IPS-18a (cell line): Measurements from ENCODE around the gene BLOC1S6.
A peak's percentile ranks its signal among the peaks of the same experiment; 100 is the strongest.

Experiments
- H3K27ac ChIP-seq: one replicate; pipeline ENCODE4 v1.5.1; 2013; ENCODE audit warnings: low read length
- H3K27me3 ChIP-seq: one replicate; pipeline ENCODE4 v1.6.1; 2013; ENCODE audit warnings: mild to moderate bottlenecking, low read length; ENCODE audit not compliant: control insufficient read depth, insufficient read depth
- H3K36me3 ChIP-seq: one replicate; pipeline ENCODE4 v1.6.1; 2013; ENCODE audit warnings: low read depth, low read length; ENCODE audit not compliant: control insufficient read depth
- H3K4me1 ChIP-seq: one replicate; pipeline ENCODE4 v1.6.1; 2013; ENCODE audit warnings: low read depth, low read length; ENCODE audit not compliant: control insufficient read depth
- H3K4me3 ChIP-seq: one replicate; pipeline ENCODE4 v1.5.1; 2013; ENCODE audit warnings: low read length
- H3K9ac ChIP-seq: one replicate; pipeline ENCODE4 v1.6.1; 2013; ENCODE audit warnings: mild to moderate bottlenecking, low read length, moderate library complexity
- H3K9me3 ChIP-seq: one replicate; pipeline ENCODE4 v1.6.1; 2013; ENCODE audit warnings: low read depth, low read length; ENCODE audit not compliant: control insufficient read depth

BLOC1S6 gene

GRCh38 chr15:45555934-45556608 is 31.1 kb upstream of the BLOC1S6 start:
- H3K4me3 ChIP-seq, result no peak overlapping the region
- H3K36me3 ChIP-seq, result no peaks in the 10 kb centered on the region
- no peak overlapping the region for H3K27ac ChIP-seq
- H3K27me3 ChIP-seq, result peaks cover 8% of the 10 kb centered on the region
- H3K9me3 ChIP-seq, result no peaks in the 10 kb centered on the region
- H3K4me1 ChIP-seq, result no peaks in the 10 kb centered on the region
- H3K9ac ChIP-seq, result no peak overlapping the region

GRCh38 chr15:45572617-45573016 is 14.6 kb upstream of the BLOC1S6 start:
- Histone ChIP-seq H3K27ac (no peak overlapping the region), H3K9me3 (no peaks in the 10 kb centered on the region), H3K4me3 (no peak overlapping the region), H3K27me3 (no peaks in the 10 kb centered on the region), H3K4me1 (no peaks in the 10 kb centered on the region), H3K9ac (no peak overlapping the region), H3K36me3 (no peaks in the 10 kb centered on the region)

GRCh38 chr15:45573961-45574629 is 13.1 kb upstream of the BLOC1S6 start:
- H3K27me3 ChIP-seq, result no peaks in the 10 kb centered on the region
- H3K4me1 ChIP-seq, result no peaks in the 10 kb centered on the region
- H3K4me3 ChIP-seq, result peak overlapping the region; percentile 36
- H3K36me3 ChIP-seq, result no peaks in the 10 kb centered on the region
- no peak overlapping the region for H3K27ac ChIP-seq
- no peaks in the 10 kb centered on the region for H3K9me3 ChIP-seq
- no peak overlapping the region for H3K9ac ChIP-seq

- Histone ChIP-seq H3K9ac (no peak overlapping the region), H3K4me3 (no peak overlapping the region), H3K4me1 (peaks cover 10% of the 10 kb centered on the region), H3K36me3 (no peaks in the 10 kb centered on the region), H3K9me3 (no peaks in the 10 kb centered on the region), H3K27ac (no peak overlapping the region), H3K27me3 (no peaks in the 10 kb centered on the region)
These were observed 5.3 kb upstream of the BLOC1S6 start for GRCh38 chr15:45581919-45582318.

- H3K9me3 ChIP-seq, result no peaks in the 10 kb centered on the region
- H3K27ac ChIP-seq, result no peak overlapping the region
- H3K4me3 ChIP-seq, result no peak overlapping the region
- H3K36me3 ChIP-seq, result no peaks in the 10 kb centered on the region
- H3K27me3 ChIP-seq, result no peaks in the 10 kb centered on the region
- no peak overlapping the region for H3K9ac ChIP-seq
- peaks cover 17% of the 10 kb centered on the region for H3K4me1 ChIP-seq
These were observed 3.2 kb upstream of the BLOC1S6 start for GRCh38 chr15:45583731-45584639.

- H3K36me3 ChIP-seq, result no peaks in the 10 kb centered on the region
- H3K27me3 ChIP-seq, result no peaks in the 10 kb centered on the region
- H3K4me3 ChIP-seq, result no peak overlapping the region
- peaks cover 17% of the 10 kb centered on the region for H3K4me1 ChIP-seq
- no peak overlapping the region for H3K9ac ChIP-seq
- no peaks in the 10 kb centered on the region for H3K9me3 ChIP-seq
- H3K27ac ChIP-seq, result no peak overlapping the region
These were observed 1.9 kb upstream of the BLOC1S6 start for GRCh38 chr15:45585069-45585791.

GRCh38 chr15:45586125-45586524 is 1.1 kb upstream of the BLOC1S6 start:
- Histone ChIP-seq H3K36me3 (no peaks in the 10 kb centered on the region), H3K9me3 (no peaks in the 10 kb centered on the region), H3K9ac (peak overlapping the region; percentile 95), H3K4me3 (peak overlapping the region; percentile 93), H3K27me3 (no peaks in the 10 kb centered on the region), H3K4me1 (peaks cover 17% of the 10 kb centered on the region), H3K27ac (peak overlapping the region; percentile 96)

- H3K36me3 ChIP-seq, result no peaks in the 10 kb centered on the region
- peak overlapping the region; percentile 93 for H3K4me3 ChIP-seq
- H3K9ac ChIP-seq, result peak overlapping the region; percentile 95
- no peaks in the 10 kb centered on the region for H3K9me3 ChIP-seq
- H3K27ac ChIP-seq, result peak overlapping the region; percentile 96
- no peaks in the 10 kb centered on the region for H3K27me3 ChIP-seq
- H3K4me1 ChIP-seq, result peaks cover 17% of the 10 kb centered on the region
These were observed 531 bp upstream of the BLOC1S6 start for GRCh38 chr15:45586601-45587094.

- Histone ChIP-seq H3K27ac (peak overlapping the region; percentile 38), H3K9ac (peak overlapping the region; percentile 95), H3K36me3 (peaks cover 5% of the 10 kb centered on the region), H3K4me1 (peaks cover 17% of the 10 kb centered on the region), H3K9me3 (no peaks in the 10 kb centered on the region), H3K4me3 (peak overlapping the region; percentile 93), H3K27me3 (no peaks in the 10 kb centered on the region)
These were observed 638 bp downstream of the BLOC1S6 start for GRCh38 chr15:45587863-45588170.

- peak overlapping the region; percentile 93 for H3K4me3 ChIP-seq
- H3K27ac ChIP-seq, result no peak overlapping the region
These were observed 1.2 kb downstream of the BLOC1S6 start for GRCh38 chr15:45588219-45588875.

More at GRCh38 chr15:45588219-45588875, 1.2 kb downstream of the BLOC1S6 start:
- Histone ChIP-seq H3K27me3 (no peaks in the 10 kb centered on the region), H3K9ac (peak overlapping the region; percentile 95), H3K9me3 (no peaks in the 10 kb centered on the region), H3K36me3 (peaks cover 5% of the 10 kb centered on the region), H3K4me1 (peaks cover 17% of the 10 kb centered on the region)
